ENCODE measurements around the gene BICC1. TPM values are rescaled to one million over a fixed set of nuclear protein-coding genes. Genes with fewer than 3 reads are reported as not detected.

Gene BICC1
- polyA plus RNA-seq, 1 donor: 6.2 TPM

- WGBS (ENCODE audit: insufficient coverage, low lambda C conversion rate): 100% methylated on average over 2 of the region's 4 CpGs
- no peak overlapping the region for H3K27ac ChIP-seq (ENCODE audit: low read length)
Measured at GRCh38 chr10:58870070-58870469, 357.4 kb downstream of the BICC1 start.

GRCh38 chr10:58873161-58873560 is 360.5 kb downstream of the BICC1 start:
- no peaks in the 10 kb centered on the region for H3K36me3 ChIP-seq (ENCODE audit: control insufficient read depth, insufficient read depth, low read length)
- 50% methylated on average over 2 of the region's 2 CpGs for WGBS (ENCODE audit: insufficient coverage, low lambda C conversion rate)
- no peak overlapping the region for H3K27ac ChIP-seq (ENCODE audit: low read length)
- H3K9me3 ChIP-seq (ENCODE audit: control insufficient read depth, low read depth, low read length): no peaks in the 10 kb centered on the region
- DNase-seq: no peak
- H3K4me1 ChIP-seq (ENCODE audit: control insufficient read depth, insufficient read depth, low read length): no peaks in the 10 kb centered on the region
- H3K27me3 ChIP-seq (ENCODE audit: control insufficient read depth, insufficient read depth, low read length): no peaks in the 10 kb centered on the region
- no peak overlapping the region for H3K4me3 ChIP-seq (ENCODE audit: low read length)

More at GRCh38 chr10:58870070-58870469, 357.4 kb downstream of the BICC1 start:
- Histone ChIP-seq H3K9me3 (ENCODE audit: control insufficient read depth, low read depth, low read length) (no peaks in the 10 kb centered on the region), H3K36me3 (ENCODE audit: control insufficient read depth, insufficient read depth, low read length) (no peaks in the 10 kb centered on the region), H3K27me3 (ENCODE audit: control insufficient read depth, insufficient read depth, low read length) (no peaks in the 10 kb centered on the region), H3K4me1 (ENCODE audit: control insufficient read depth, insufficient read depth, low read length) (no peaks in the 10 kb centered on the region), H3K4me3 (ENCODE audit: low read length) (no peak overlapping the region)
- DNase-seq: no peak

Other genes with a start within 250 kb of the BICC1 start
- 21.5 TPM for gene IPMK, start 245.0 kb upstream of the BICC1 start, polyA plus RNA-seq
- 70.2 TPM for gene CISD1, start 243.7 kb upstream of the BICC1 start, polyA plus RNA-seq
- gene UBE2D1, start 177.9 kb upstream of the BICC1 start, polyA plus RNA-seq: 21.9 TPM
- 40.3 TPM for gene TFAM, start 127.5 kb upstream of the BICC1 start, polyA plus RNA-seq